ENCODE measurements around the gene BACH2.

- TF ChIP-seq CTCF (IDR thresholded peaks at IDR 0.05; ENCODE audit: low read depth, low read length, poor library complexity, severe bottlenecking): no peak
- TF ChIP-seq EZH2phosphoT487 (IDR thresholded peaks at IDR 0.05; ENCODE audit: borderline replicate concordance, low read length): no peak
Observed at GRCh38 chr6:90106449-90106848, 190.2 kb downstream of the BACH2 start.
